OCI-LY3 (cell line): ENCODE data around the gene CHRFAM7A.
"Not testable (repeated sequence)": the region's sequence is repeated elsewhere in the genome, so short reads cannot be mapped to it uniquely, and the experiment has no call there.

Experiments used
- H2AFZ ChIP-seq: fragments of 200-600, 300-600 bp; shearing (Covaris generic); 2 replicates; pipeline ENCODE4 v1.6.0; 2014; ENCODE audit warnings: antibody characterized with exemption, low read depth, low read length
- H3K27ac ChIP-seq: fragments of 200-600, 300-600 bp; sonication (generic); 2 replicates; pipeline ENCODE4 v1.5.1; 2014; ENCODE audit warnings: mild to moderate bottlenecking, low read length, moderate library complexity, mixed read lengths
- H3K27me3 ChIP-seq: fragments of 200-600, 300-600 bp; sonication (generic); 2 replicates; pipeline ENCODE4 v1.6.1; 2014; ENCODE audit warnings: low read depth, low read length, mixed read lengths
- H3K36me3 ChIP-seq: fragments of 200-600, 300-600 bp; sonication (generic); replicated peaks from 2 replicates; pipeline ENCODE3; 2014; ENCODE audit warnings: low read depth, low read length, mixed read lengths
- H3K4me1 ChIP-seq: fragments of 300-600, 200-600 bp; sonication (generic); 2 replicates; pipeline ENCODE4 v1.6.1; 2014; ENCODE audit warnings: low read length, mixed read lengths
- H3K4me2 ChIP-seq: fragments of 200-600, 300-600 bp; sonication (generic); 2 replicates; pipeline ENCODE4 v1.6.1; 2014; ENCODE audit warnings: low read length, mixed read lengths
- H3K4me3 ChIP-seq: fragments of 300-600, 200-600 bp; sonication (generic); 2 replicates; pipeline ENCODE4 v1.5.1; 2014; ENCODE audit warnings: antibody characterized with exemption, mild to moderate bottlenecking, low read length, moderate library complexity
- H3K79me2 ChIP-seq: fragments of 300-600, 200-600 bp; shearing (Covaris generic); 2 replicates; pipeline ENCODE4 v1.6.1; 2014; ENCODE audit warnings: mild to moderate bottlenecking, low read length, mixed read lengths
- H3K9ac ChIP-seq: fragments of 300-600, 200-600 bp; shearing (Covaris generic); 2 replicates; pipeline ENCODE4 v1.6.0; 2014; ENCODE audit warnings: mild to moderate bottlenecking, low read length, moderate library complexity
- H3K9me3 ChIP-seq: fragments of 200-600, 300-600 bp; shearing (Covaris generic); 2 replicates; pipeline ENCODE4 v1.6.1; 2014; ENCODE audit warnings: low read length, mixed read lengths; ENCODE audit not compliant: insufficient read depth
- H4K20me1 ChIP-seq: fragments of 200-600, 300-600 bp; sonication (generic); 2 replicates; pipeline ENCODE4 v1.6.1; 2016; ENCODE audit warnings: low read length, mixed read lengths; ENCODE audit not compliant: insufficient read depth

CHRFAM7A gene

DNA sequence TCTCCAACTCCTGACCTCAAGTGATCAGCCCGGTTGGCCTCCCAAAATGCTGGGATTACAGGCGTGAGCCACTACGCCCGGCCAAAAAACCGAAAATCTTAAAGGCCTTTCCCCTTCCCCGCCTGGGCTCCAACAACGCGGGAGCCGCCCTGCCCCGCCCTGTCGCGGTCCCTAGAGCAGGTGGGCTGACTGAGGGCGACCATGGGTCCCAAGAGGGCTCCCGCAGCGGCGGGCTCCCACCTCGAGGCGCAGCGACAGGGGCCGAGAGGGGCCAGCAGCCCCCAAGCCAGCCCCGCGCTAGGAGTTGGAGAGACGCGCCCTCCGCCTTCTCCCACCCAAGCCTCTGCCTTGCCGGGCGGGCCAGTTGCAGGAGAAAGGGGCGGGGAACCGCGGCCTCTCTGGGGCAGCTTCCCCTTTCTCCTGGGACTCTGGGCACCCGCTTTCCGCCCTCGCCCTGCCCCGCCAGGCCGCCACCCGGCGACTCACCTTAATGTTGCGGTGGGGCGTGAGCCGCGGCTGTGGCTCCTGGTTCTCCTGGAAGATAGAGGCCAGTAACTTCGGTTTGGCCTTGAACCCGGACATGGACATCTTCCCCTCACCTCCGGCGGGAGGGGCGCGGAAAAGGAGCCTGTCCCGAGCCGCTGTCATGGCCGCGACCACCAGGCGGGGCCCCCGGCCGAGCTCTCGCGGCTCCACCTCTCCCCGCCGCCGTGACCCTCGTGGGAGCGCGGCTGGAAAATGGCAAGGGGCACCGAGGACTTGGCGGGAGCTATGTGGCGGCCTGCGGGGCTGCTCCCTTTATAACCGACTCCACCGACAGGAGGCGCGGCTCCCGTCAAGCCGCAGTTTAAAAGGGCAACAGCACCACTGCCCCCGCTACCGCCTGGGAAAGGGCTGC is at the start of gene CHRFAM7A:
CHRFAM7A (minus strand) TSS at position 775 of the 898 bp plus-strand sequence. CDS start 10,189 bp downstream, outside the sequence.
- not testable (repeated sequence) for H3K4me1 ChIP-seq, H3K27ac ChIP-seq, H4K20me1 ChIP-seq, H3K9me3 ChIP-seq, H3K4me3 ChIP-seq, H3K9ac ChIP-seq, H2AFZ ChIP-seq, H3K79me2 ChIP-seq, H3K4me2 ChIP-seq, H3K36me3 ChIP-seq, H3K27me3 ChIP-seq

DNA sequence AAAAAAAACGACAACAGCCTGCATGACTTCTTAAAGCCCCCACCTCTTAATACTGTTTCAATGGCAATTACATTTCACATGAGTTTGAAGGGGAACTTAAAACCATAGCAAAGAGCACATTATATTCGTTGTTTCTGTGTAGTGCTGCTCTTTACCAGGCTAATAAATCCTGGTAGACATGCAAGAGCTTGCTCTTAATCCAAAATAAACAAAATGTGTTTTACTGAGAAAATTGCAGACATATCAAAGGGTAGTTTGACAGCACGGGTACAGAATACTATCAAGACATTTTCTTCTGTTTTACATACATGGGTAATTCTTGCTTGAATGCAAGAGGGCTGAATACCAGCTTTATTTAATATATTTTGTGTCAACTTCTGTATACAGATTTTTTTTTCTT is 45.0 kb upstream of the CHRFAM7A start:
- H3K27ac ChIP-seq, H3K36me3 ChIP-seq, H3K9me3 ChIP-seq, H3K79me2 ChIP-seq, H2AFZ ChIP-seq, H4K20me1 ChIP-seq, H3K27me3 ChIP-seq, H3K4me2 ChIP-seq, H3K4me3 ChIP-seq, H3K4me1 ChIP-seq, H3K9ac ChIP-seq: not testable (repeated sequence)

DNA sequence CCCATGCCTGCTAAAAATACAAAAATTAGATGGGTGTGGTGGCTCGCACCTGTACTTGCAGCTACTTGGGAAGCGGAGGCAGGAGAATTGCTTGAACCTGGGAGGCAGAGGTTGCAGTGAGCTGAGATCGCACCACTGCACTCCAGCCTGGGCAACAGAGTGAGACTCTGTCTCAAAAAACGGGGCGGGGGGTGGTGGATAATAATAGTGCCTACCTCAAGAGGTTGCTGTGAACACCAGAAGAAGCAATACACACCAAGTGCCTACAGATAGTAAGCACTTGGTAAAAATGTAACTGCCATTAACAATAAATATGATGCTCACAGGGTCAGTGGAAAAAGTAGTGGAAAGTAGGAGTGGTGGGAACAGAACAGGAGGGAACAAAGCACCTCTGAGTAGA is 42.5 kb upstream of the CHRFAM7A start:
- H3K36me3 ChIP-seq, H3K27ac ChIP-seq, H2AFZ ChIP-seq, H3K9ac ChIP-seq, H3K79me2 ChIP-seq, H3K9me3 ChIP-seq, H4K20me1 ChIP-seq, H3K27me3 ChIP-seq, H3K4me1 ChIP-seq, H3K4me3 ChIP-seq, H3K4me2 ChIP-seq: not testable (repeated sequence)

GRCh38 chr15:30420723-30421122 is 27.4 kb upstream of the CHRFAM7A start:
- H3K4me3 ChIP-seq, H3K4me2 ChIP-seq, H3K9me3 ChIP-seq, H3K9ac ChIP-seq, H3K4me1 ChIP-seq, H3K79me2 ChIP-seq, H3K27me3 ChIP-seq, H2AFZ ChIP-seq, H4K20me1 ChIP-seq, H3K27ac ChIP-seq, H3K36me3 ChIP-seq: not testable (repeated sequence)

DNA sequence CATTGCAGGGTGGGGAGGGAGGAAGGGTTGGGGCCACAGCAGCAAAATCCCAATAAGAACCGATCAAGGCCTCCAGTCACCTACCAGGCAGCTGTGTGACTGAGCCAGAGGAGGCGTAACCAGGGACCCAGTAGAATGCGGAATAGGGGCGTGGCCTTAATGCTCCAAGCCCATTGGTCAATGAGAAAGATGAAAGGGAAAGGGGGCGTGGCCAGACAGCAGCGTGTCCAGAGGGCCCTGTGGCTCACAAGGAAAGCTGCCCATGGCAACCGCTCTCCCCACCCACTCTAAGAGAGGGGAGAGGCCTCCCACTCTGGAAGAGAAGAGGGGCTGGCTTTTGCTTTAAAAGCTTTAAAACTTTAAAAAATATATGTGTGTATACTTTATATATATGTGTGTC is 20.8 kb upstream of the CHRFAM7A start, which contains the start of gene GOLGA8R:
GOLGA8R (minus strand) TSS at position 101 of the 400 bp plus-strand sequence; CDS start at position 3, 98 bp downstream.
- not testable (repeated sequence) for H3K9me3 ChIP-seq, H3K27ac ChIP-seq, H3K36me3 ChIP-seq, H2AFZ ChIP-seq, H3K9ac ChIP-seq, H3K79me2 ChIP-seq, H3K4me3 ChIP-seq, H3K4me1 ChIP-seq, H3K27me3 ChIP-seq, H3K4me2 ChIP-seq, H4K20me1 ChIP-seq

DNA sequence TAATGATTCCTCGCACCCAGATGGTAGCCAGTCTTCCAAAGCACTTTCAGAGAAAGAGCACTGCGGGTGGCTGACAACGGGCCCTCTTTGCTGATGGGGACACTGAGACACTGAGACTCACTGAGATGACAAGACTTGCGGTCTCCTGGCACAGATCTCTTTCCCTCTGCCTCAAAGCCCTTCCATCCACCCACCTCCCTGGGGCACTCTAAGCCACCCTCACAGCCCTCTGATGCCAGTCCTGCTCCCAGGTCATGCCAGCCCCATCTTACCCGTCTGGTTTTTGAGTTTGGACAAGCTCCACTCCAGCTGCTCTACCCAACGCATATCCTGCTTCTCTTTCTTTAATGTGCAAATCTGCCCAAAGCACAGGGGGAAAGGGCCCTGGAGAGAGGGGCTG is 14.3 kb upstream of the CHRFAM7A start:
- not testable (repeated sequence) for H3K9ac ChIP-seq, H3K27me3 ChIP-seq, H3K4me2 ChIP-seq, H3K79me2 ChIP-seq, H2AFZ ChIP-seq, H3K27ac ChIP-seq, H3K4me3 ChIP-seq, H3K36me3 ChIP-seq, H3K9me3 ChIP-seq, H3K4me1 ChIP-seq, H4K20me1 ChIP-seq

DNA sequence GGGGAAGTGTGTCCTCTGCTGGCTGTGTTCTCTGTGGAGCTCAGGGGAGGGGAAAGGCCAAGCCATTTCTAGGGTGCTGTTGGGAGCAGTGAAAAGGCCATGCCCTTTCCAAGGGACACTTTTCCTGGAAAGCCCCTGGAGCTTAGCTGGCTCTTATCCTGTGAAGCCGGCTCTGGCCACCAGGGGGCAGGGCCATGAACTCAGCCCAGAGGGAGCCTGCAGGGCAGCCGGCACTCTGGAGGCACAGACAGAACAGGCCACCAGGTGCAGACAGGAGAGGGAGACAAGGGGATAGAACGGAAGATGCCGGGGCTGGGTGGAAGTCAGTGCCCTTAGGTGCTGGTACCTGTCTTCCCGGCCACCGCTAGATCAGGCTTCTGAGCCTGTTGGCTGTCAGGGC is 5.6 kb upstream of the CHRFAM7A start:
- H3K27me3 ChIP-seq, H3K79me2 ChIP-seq, H3K9me3 ChIP-seq, H3K27ac ChIP-seq, H3K4me2 ChIP-seq, H3K4me3 ChIP-seq, H2AFZ ChIP-seq, H4K20me1 ChIP-seq, H3K36me3 ChIP-seq, H3K4me1 ChIP-seq, H3K9ac ChIP-seq: not testable (repeated sequence)

- H3K4me2 ChIP-seq, H3K79me2 ChIP-seq, H3K9ac ChIP-seq, H3K36me3 ChIP-seq, H4K20me1 ChIP-seq, H3K4me3 ChIP-seq, H3K9me3 ChIP-seq, H3K27ac ChIP-seq, H3K4me1 ChIP-seq, H2AFZ ChIP-seq, H3K27me3 ChIP-seq: not testable (repeated sequence)
Observed at GRCh38 chr15:30393664-30393991, 288 bp upstream of the CHRFAM7A start.

DNA sequence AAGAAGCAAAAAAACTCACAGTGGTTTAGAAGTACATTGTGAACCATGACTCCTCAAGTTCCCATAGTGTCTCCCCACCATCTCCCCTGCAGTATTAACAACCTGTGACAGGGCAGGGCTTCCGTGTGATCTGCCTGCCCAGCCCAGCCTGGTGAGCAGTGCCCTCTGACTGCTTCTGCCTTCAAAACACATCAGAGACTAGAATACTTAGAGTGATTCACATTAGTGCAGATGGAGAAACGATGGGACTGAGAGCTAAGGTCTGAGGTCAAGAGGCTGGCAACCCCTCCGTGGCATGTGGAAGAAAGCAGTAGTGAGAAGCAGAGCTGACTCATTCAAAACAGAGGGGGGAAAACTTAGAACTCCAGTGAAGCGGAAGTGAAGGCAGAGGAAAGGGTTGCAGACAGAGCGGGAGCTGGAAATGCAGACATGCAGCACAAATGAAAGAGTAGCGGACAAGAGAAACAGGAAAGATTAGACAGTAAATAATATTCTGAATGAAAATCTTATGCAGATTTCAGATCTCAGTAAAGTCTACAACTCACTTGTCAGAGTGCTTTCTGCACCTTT is 6.9 kb downstream of the CHRFAM7A start:
- not testable (repeated sequence) for H3K36me3 ChIP-seq, H2AFZ ChIP-seq, H3K4me1 ChIP-seq, H3K9me3 ChIP-seq, H3K4me3 ChIP-seq, H3K27me3 ChIP-seq, H4K20me1 ChIP-seq, H3K27ac ChIP-seq, H3K4me2 ChIP-seq, H3K79me2 ChIP-seq, H3K9ac ChIP-seq

DNA sequence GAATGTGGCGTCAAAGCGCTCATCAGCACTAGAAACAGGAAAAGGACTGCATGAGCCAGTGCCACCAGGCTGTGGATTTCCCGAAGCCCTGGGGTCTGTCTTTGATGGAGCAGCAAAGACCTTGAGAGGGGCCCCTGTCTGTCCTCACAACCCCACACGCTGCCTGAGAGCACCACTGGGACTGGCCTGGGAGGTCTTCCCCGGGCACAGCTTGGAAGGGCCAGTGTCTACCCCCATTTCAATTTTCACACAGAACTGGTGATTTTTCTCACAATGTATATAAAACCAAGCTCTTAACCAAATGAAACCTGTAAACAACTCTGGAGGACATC is 16.3 kb downstream of the CHRFAM7A start:
- H2AFZ ChIP-seq, H3K27ac ChIP-seq, H3K36me3 ChIP-seq, H3K9me3 ChIP-seq, H3K4me2 ChIP-seq, H3K27me3 ChIP-seq, H3K4me1 ChIP-seq, H3K79me2 ChIP-seq, H3K4me3 ChIP-seq, H4K20me1 ChIP-seq, H3K9ac ChIP-seq: not testable (repeated sequence)
